ENCODE results near the gene NFIB. TPM values are rescaled to one million over a fixed set of nuclear protein-coding genes. Genes with fewer than 3 reads are reported as not detected.

Gene NFIB
- total and polyA plus RNA-seq, 2 experiments from 2014 or later, result 15.2 to 27.3 TPM

- no peak overlapping the region for H3K4me2 ChIP-seq
Observed at GRCh38 chr9:14119694-14120514, 194.0 kb downstream of the NFIB start.

GRCh38 chr9:14112226-14112625, 201.7 kb downstream of the NFIB start:
- Histone ChIP-seq H3K36me3 (replicated peaks; ENCODE audit: insufficient read depth, low read depth) (no peaks in the 10 kb centered on the region), H3K9me2 (replicated peaks; ENCODE audit: insufficient read depth) (no peaks in the 10 kb centered on the region), H3K4me3 (no peak overlapping the region), H3K27me3 (no peaks in the 10 kb centered on the region), H3K4me2 (no peak overlapping the region), H4K20me1 (ENCODE audit: insufficient read depth, poor library complexity, severe bottlenecking) (no peaks in the 10 kb centered on the region), H3K27ac (no peak overlapping the region), H3K79me2 (no peaks in the 10 kb centered on the region), H3K4me1 (ENCODE audit: insufficient read depth) (no peaks in the 10 kb centered on the region), H3K9me3 (ENCODE audit: low read depth) (no peaks in the 10 kb centered on the region), H2AFZ (no peak overlapping the region)
- 88% methylated on average over 6 of the region's 6 CpGs for WGBS (ENCODE audit: low lambda C conversion rate, missing lambda C conversion rate)
- DNase-seq (ENCODE audit: low spot score), result no peak
- TF ChIP-seq EZH2phosphoT487 (IDR thresholded peaks at IDR 0.05; ENCODE audit: low read depth, severe bottlenecking, unreplicated experiment), result no peak
- TF ChIP-seq EZH2 (IDR thresholded peaks at IDR 0.05; ENCODE audit: borderline replicate concordance), result no peak
- no peak for TF ChIP-seq CTCF (IDR thresholded peaks at IDR 0.05; ENCODE audit: poor library complexity)

More at GRCh38 chr9:14119694-14120514, 194.0 kb downstream of the NFIB start:
- Histone ChIP-seq H3K9me3 (ENCODE audit: low read depth) (no peaks in the 10 kb centered on the region), H3K36me3 (replicated peaks; ENCODE audit: insufficient read depth, low read depth) (no peaks in the 10 kb centered on the region), H3K27me3 (no peaks in the 10 kb centered on the region), H3K4me1 (ENCODE audit: insufficient read depth) (no peaks in the 10 kb centered on the region), H3K27ac (no peak overlapping the region), H3K79me2 (no peaks in the 10 kb centered on the region), H4K20me1 (ENCODE audit: insufficient read depth, poor library complexity, severe bottlenecking) (no peaks in the 10 kb centered on the region), H3K4me3 (no peak overlapping the region), H3K9me2 (replicated peaks; ENCODE audit: insufficient read depth) (no peaks in the 10 kb centered on the region), H2AFZ (no peak overlapping the region)
- TF ChIP-seq EZH2phosphoT487 (IDR thresholded peaks at IDR 0.05; ENCODE audit: low read depth, severe bottlenecking, unreplicated experiment) (no peak), EZH2 (IDR thresholded peaks at IDR 0.05; ENCODE audit: borderline replicate concordance) (no peak), CTCF (IDR thresholded peaks at IDR 0.05; ENCODE audit: poor library complexity) (no peak)
- no peak for DNase-seq (ENCODE audit: low spot score)
- WGBS (ENCODE audit: low lambda C conversion rate, missing lambda C conversion rate), result 63% methylated on average over 2 of the region's 2 CpGs

- Histone ChIP-seq H3K79me2 (no peaks in the 10 kb centered on the region), H3K4me2 (no peak overlapping the region), H3K4me1 (ENCODE audit: insufficient read depth) (no peaks in the 10 kb centered on the region), H2AFZ (no peak overlapping the region), H3K27ac (no peak overlapping the region), H3K36me3 (replicated peaks; ENCODE audit: insufficient read depth, low read depth) (no peaks in the 10 kb centered on the region), H4K20me1 (ENCODE audit: insufficient read depth, poor library complexity, severe bottlenecking) (no peaks in the 10 kb centered on the region), H3K9me2 (replicated peaks; ENCODE audit: insufficient read depth) (no peaks in the 10 kb centered on the region), H3K4me3 (no peak overlapping the region), H3K9me3 (ENCODE audit: low read depth) (no peaks in the 10 kb centered on the region), H3K27me3 (no peaks in the 10 kb centered on the region)
- 92% methylated on average over 1 of the region's 1 CpG for WGBS (ENCODE audit: low lambda C conversion rate, missing lambda C conversion rate)
- TF ChIP-seq CTCF (IDR thresholded peaks at IDR 0.05; ENCODE audit: poor library complexity), result no peak
- TF ChIP-seq EZH2phosphoT487 (IDR thresholded peaks at IDR 0.05; ENCODE audit: low read depth, severe bottlenecking, unreplicated experiment), result no peak
- no peak for TF ChIP-seq EZH2 (IDR thresholded peaks at IDR 0.05; ENCODE audit: borderline replicate concordance)
- no peak for DNase-seq (ENCODE audit: low spot score)
Observed at GRCh38 chr9:14111696-14112095, 202.2 kb downstream of the NFIB start.

All from hepatocyte (in vitro differentiated cells).